K562 (cell line): ENCODE results near the gene PSMD7. TPM values are rescaled to one million over a fixed set of nuclear protein-coding genes. Genes with fewer than 3 reads are reported as not detected.
A peak's percentile ranks its signal among the peaks of the same experiment; 100 is the strongest.

Experiments
- BRF1 ChIP-seq: IDR thresholded peaks from 3 replicates; pipeline ENCODE4 v1.6.1; 2011; ENCODE audit warnings: borderline replicate concordance, mild to moderate bottlenecking; ENCODE audit not compliant: insufficient read length; ENCODE audit errors: extremely low read depth
- EWSR1 ChIP-seq: fragments of 450-650 bp; IDR thresholded peaks from 2 replicates; pipeline ENCODE4 v1.6.1; 2018; ENCODE audit warnings: borderline replicate concordance, mild to moderate bottlenecking, low read depth, moderate library complexity; ENCODE audit not compliant: partially characterized antibody
- FOXM1 ChIP-seq, 2 experiments: fragments of 450-650 bp in 1 of 2; sonication (generic) in 1 of 2; formaldehyde crosslinking in 1 of 2; IDR thresholded peaks; 2 replicates each; pipeline versions ENCODE4 v1.6.1 to v1.9.0; 2017 to 2022; ENCODE audit warnings: low read depth in 2 of 2, mild to moderate bottlenecking in 2 of 2, missing genetic modification reagents in 1 of 2, moderate library complexity in 1 of 2
- GATA2 ChIP-seq: sonication (generic); formaldehyde crosslinking; IDR thresholded peaks from 2 replicates; pipeline ENCODE4 v1.4.0; 2020; ENCODE audit warnings: mild to moderate bottlenecking, missing genetic modification reagents
- MAZ ChIP-seq, 2 experiments: fragments of 450-650 bp in 1 of 2; sonication (generic) in 1 of 2; formaldehyde crosslinking; IDR thresholded peaks in 1 of 2; conservative IDR thresholded peaks in 1 of 2; 2 replicates each; pipeline versions ENCODE4 v1.4.0 to v1.5.0; 2020; ENCODE audit warnings: mild to moderate bottlenecking in 1 of 2, missing genetic modification reagents in 1 of 2
- MCM7 ChIP-seq, 2 experiments: fragments of 450-650 bp; IDR thresholded peaks; 2 replicates each; pipeline ENCODE4 v1.6.1; 2016 to 2018
- NFIX ChIP-seq: fragments of 250-450 bp; sonication (Bioruptor Pico); IDR thresholded peaks from 2 replicates; pipeline ENCODE4 v1.4.0; 2020; ENCODE audit warnings: low read depth, mild to moderate bottlenecking, moderate library complexity
- TAF1 ChIP-seq: IDR thresholded peaks from 2 replicates; pipeline ENCODE4 v1.6.1; 2011; ENCODE audit warnings: mild to moderate bottlenecking, low read length, moderate library complexity; ENCODE audit not compliant: insufficient read depth, control insufficient read depth, severe bottlenecking; ENCODE audit errors: extremely low read depth
- YY1 ChIP-seq, 3 experiments: IDR thresholded peaks; 2 replicates each; pipeline ENCODE4 v1.6.1; 2011; ENCODE audit warnings: low read length in 2 of 3, mild to moderate bottlenecking in 2 of 3, moderate library complexity in 2 of 3, borderline replicate concordance in 1 of 3, control low read depth in 1 of 3, low read depth in 1 of 3; ENCODE audit not compliant: insufficient read depth in 3 of 3, insufficient replicate concordance in 2 of 3, control insufficient read depth in 1 of 3, insufficient read length in 1 of 3; ENCODE audit errors: extremely low read depth in 1 of 3
- ZNF41 ChIP-seq: fragments of 250-450 bp; sonication (Bioruptor Pico); conservative IDR thresholded peaks from 2 replicates; pipeline ENCODE4 v1.4.0; 2020; ENCODE audit warnings: mild to moderate bottlenecking
- ZNF77 ChIP-seq: fragments of 250-450 bp; sonication (Bioruptor Pico); IDR thresholded peaks from 2 replicates; pipeline ENCODE4 v1.5.0; 2020
- polyA plus RNA-seq, 8 experiments: library from polyadenylated mRNA; depleted of rRNA in 4 of 8; stranded (reverse) in 5 of 8; unstranded in 3 of 8; fragments of >200 nt; fragmentation: Nextera tagmentation in 2 of 8; fragmentation: Illumina TruSeq in 1 of 8; extraction: Ambion mirVana in 2 of 8; extraction: Trizol in 1 of 8; gene quantifications; 2 replicates each; pipeline versions ENCODE4 v1.2.1 to v1.2.3, GENCODE V29; 2011 to 2014; ENCODE audit warnings: inconsistent platforms in 1 of 8, missing spikeins in 1 of 8
- total RNA-seq, 7 experiments: library from RNA; depleted of rRNA in 6 of 7; stranded (reverse); fragments of >200 nt in 6 of 7; fragmentation: Illumina TruSeq in 2 of 7; extraction: Trizol in 2 of 7; gene quantifications; 2 replicates each; pipeline versions ENCODE4 v1.2.1 to v1.2.3, GENCODE V29; 2011 to 2021; ENCODE audit warnings: low replicate concordance in 1 of 7
- TF ChIP-seq, protein P1 (sequence below): sonication (generic); formaldehyde crosslinking; IDR thresholded peaks from 2 replicates; pipeline ENCODE4 v1.8.1; 2023; ENCODE audit warnings: mild to moderate bottlenecking, missing genetic modification reagents
- TF ChIP-seq, protein P2 (sequence below): fragments of 250-450 bp; sonication (Bioruptor Pico); IDR thresholded peaks from 2 replicates; pipeline ENCODE4 v1.5.0; 2020; ENCODE audit warnings: mild to moderate bottlenecking
- TF ChIP-seq, protein P3 (sequence below): fragments of 450-650 bp; IDR thresholded peaks from 2 replicates; pipeline ENCODE4 v1.6.1; 2016
- TF ChIP-seq, protein P4 (sequence below): sonication (generic); formaldehyde crosslinking; IDR thresholded peaks from 2 replicates; pipeline ENCODE4 v1.8.0; 2022; ENCODE audit warnings: mild to moderate bottlenecking, missing genetic modification reagents
- TF ChIP-seq, protein P5 (sequence below), 2 experiments: fragments of 450-650 bp; conservative IDR thresholded peaks; 2 replicates each; pipeline ENCODE4 v1.6.1; 2017; ENCODE audit warnings: mild to moderate bottlenecking in 2 of 2, moderate library complexity in 2 of 2

PSMD7 gene
- total and polyA plus RNA-seq, 9 of the 15 experiments (the other 6 are each of a cell fraction or from before 2014, with no cell fraction given), result 100 to 226 (median 156) TPM

DNA sequence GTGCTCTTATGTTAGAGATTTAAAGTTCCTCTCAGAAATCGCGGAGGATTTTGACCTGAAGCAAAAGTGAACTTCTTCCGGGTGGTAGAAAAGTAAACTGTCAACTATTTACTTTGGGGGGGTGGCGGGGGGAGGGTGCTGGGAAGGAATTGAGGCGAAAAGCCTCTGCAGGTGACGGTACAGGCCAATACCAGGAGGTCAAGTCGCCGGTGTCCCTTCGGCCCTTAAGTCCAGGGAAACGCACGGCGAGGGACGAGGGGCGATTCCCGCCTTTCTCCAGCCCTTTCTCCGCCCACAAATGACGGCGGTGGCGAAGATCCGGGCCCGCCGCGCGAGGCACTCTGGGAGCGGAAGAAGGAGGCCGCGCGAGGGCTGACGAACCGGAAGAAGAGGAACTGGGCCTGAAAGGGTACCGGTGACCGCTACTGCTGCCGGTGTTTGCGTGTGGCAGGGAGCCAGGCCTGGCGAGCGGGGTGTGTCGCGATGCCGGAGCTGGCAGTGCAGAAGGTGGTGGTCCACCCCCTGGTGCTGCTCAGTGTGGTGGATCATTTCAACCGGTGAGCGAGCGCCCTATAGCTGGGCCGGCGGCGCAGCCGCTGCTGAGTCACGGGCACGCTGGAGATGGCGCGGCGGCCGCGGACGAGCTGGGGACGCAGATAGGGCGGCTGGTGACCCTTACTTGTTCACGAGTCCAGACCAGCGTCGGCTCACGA lies at the start of gene PSMD7 (continued):
- no peak for TF ChIP-seq NFIX (CRISPR knock-in tag)
- TF ChIP-seq, protein P1, sequence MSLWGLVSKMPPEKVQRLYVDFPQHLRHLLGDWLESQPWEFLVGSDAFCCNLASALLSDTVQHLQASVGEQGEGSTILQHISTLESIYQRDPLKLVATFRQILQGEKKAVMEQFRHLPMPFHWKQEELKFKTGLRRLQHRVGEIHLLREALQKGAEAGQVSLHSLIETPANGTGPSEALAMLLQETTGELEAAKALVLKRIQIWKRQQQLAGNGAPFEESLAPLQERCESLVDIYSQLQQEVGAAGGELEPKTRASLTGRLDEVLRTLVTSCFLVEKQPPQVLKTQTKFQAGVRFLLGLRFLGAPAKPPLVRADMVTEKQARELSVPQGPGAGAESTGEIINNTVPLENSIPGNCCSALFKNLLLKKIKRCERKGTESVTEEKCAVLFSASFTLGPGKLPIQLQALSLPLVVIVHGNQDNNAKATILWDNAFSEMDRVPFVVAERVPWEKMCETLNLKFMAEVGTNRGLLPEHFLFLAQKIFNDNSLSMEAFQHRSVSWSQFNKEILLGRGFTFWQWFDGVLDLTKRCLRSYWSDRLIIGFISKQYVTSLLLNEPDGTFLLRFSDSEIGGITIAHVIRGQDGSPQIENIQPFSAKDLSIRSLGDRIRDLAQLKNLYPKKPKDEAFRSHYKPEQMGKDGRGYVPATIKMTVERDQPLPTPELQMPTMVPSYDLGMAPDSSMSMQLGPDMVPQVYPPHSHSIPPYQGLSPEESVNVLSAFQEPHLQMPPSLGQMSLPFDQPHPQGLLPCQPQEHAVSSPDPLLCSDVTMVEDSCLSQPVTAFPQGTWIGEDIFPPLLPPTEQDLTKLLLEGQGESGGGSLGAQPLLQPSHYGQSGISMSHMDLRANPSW (CRISPR knock-in tag), result peak; percentile 84; the same call in 1 of the 2 replicates
- peak; percentile 47 for TF ChIP-seq FOXM1 (IDR thresholded peaks at IDR 0.05; ENCODE audit: low read depth)
- no peak for TF ChIP-seq FOXM1 (CRISPR knock-in tag; IDR thresholded peaks at IDR 0.05; ENCODE audit: low read depth)
- TF ChIP-seq, protein P2, sequence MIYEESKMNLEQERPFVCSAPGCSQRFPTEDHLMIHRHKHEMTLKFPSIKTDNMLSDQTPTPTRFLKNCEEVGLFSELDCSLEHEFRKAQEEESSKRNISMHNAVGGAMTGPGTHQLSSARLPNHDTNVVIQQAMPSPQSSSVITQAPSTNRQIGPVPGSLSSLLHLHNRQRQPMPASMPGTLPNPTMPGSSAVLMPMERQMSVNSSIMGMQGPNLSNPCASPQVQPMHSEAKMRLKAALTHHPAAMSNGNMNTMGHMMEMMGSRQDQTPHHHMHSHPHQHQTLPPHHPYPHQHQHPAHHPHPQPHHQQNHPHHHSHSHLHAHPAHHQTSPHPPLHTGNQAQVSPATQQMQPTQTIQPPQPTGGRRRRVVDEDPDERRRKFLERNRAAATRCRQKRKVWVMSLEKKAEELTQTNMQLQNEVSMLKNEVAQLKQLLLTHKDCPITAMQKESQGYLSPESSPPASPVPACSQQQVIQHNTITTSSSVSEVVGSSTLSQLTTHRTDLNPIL (CRISPR knock-in tag), result no peak
- no peak for TF ChIP-seq BRF1
- TF ChIP-seq MCM7 (IDR thresholded peaks at IDR 0.05), result no peak
- peak; percentile 38 to 46; a peak in 3 of 4 replicates for TF ChIP-seq MAZ (CRISPR knock-in tag; conservative IDR thresholded peaks at IDR 0.05 in 1 of 2, IDR thresholded peaks at IDR 0.05 in 1 of 2)
- TF ChIP-seq, protein P3, sequence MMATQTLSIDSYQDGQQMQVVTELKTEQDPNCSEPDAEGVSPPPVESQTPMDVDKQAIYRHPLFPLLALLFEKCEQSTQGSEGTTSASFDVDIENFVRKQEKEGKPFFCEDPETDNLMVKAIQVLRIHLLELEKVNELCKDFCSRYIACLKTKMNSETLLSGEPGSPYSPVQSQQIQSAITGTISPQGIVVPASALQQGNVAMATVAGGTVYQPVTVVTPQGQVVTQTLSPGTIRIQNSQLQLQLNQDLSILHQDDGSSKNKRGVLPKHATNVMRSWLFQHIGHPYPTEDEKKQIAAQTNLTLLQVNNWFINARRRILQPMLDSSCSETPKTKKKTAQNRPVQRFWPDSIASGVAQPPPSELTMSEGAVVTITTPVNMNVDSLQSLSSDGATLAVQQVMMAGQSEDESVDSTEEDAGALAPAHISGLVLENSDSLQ, result peak; percentile 32
- no peak for TF ChIP-seq GATA2
- TF ChIP-seq, protein P4, sequence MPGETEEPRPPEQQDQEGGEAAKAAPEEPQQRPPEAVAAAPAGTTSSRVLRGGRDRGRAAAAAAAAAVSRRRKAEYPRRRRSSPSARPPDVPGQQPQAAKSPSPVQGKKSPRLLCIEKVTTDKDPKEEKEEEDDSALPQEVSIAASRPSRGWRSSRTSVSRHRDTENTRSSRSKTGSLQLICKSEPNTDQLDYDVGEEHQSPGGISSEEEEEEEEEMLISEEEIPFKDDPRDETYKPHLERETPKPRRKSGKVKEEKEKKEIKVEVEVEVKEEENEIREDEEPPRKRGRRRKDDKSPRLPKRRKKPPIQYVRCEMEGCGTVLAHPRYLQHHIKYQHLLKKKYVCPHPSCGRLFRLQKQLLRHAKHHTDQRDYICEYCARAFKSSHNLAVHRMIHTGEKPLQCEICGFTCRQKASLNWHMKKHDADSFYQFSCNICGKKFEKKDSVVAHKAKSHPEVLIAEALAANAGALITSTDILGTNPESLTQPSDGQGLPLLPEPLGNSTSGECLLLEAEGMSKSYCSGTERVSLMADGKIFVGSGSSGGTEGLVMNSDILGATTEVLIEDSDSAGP, result peak; percentile 68; the same call in 1 of the 2 replicates
- no peak for TF ChIP-seq ZNF77
- TF ChIP-seq ZNF41 (CRISPR knock-in tag), result no peak
- no peak for TF ChIP-seq EWSR1
- TF ChIP-seq, protein P5, sequence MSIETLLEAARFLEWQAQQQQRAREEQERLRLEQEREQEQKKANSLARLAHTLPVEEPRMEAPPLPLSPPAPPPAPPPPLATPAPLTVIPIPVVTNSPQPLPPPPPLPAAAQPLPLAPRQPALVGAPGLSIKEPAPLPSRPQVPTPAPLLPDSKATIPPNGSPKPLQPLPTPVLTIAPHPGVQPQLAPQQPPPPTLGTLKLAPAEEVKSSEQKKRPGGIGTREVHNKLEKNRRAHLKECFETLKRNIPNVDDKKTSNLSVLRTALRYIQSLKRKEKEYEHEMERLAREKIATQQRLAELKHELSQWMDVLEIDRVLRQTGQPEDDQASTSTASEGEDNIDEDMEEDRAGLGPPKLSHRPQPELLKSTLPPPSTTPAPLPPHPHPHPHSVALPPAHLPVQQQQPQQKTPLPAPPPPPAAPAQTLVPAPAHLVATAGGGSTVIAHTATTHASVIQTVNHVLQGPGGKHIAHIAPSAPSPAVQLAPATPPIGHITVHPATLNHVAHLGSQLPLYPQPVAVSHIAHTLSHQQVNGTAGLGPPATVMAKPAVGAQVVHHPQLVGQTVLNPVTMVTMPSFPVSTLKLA (conservative IDR thresholded peaks at IDR 0.05), result peak; percentile 85 to 92
- peak in 2 of 3 experiments; percentile 62 to 69 for TF ChIP-seq YY1 (IDR thresholded peaks at IDR 0.05; ENCODE audit: borderline replicate concordance in 1 of 3, control insufficient read depth in 1 of 3, extremely low read depth in 1 of 3, insufficient read depth in 3 of 3, insufficient read length in 1 of 3, insufficient replicate concordance in 2 of 3, low read depth in 1 of 3, low read length in 2 of 3)
- TF ChIP-seq TAF1, result peak; percentile 81
